HL-60 (cell line): ENCODE results near the gene LOXL1.

Source experiments
- DNase-seq, 2 experiments: peaks; one replicate each; pipeline ENCODE4 v3.0.0-alpha.2; 2010 to 2020; ENCODE audit warnings: low read depth in 1 of 2, low spot score in 1 of 2
- H3K27ac ChIP-seq: fragments of 250-450 bp; sonication (Bioruptor Pico); replicated peaks from 2 replicates; pipeline ENCODE4 v1.5.1; 2020; ENCODE audit warnings: mild to moderate bottlenecking, moderate library complexity
- H3K27me3 ChIP-seq: fragments of 250-450 bp; sonication (Bioruptor Pico); 2 replicates; pipeline ENCODE4 v1.5.1; 2021; ENCODE audit warnings: mild to moderate bottlenecking, moderate library complexity; ENCODE audit not compliant: insufficient read depth, poor library complexity, severe bottlenecking
- H3K4me3 ChIP-seq: replicated peaks from 2 replicates; pipeline ENCODE4 v1.5.1; 2011; ENCODE audit warnings: mild to moderate bottlenecking, control low read depth, low read length; ENCODE audit not compliant: insufficient read depth
- CTCF ChIP-seq: IDR thresholded peaks from one replicate; pipeline ENCODE4 v1.5.1; 2011; ENCODE audit warnings: low read length, control low read depth, inconsistent platforms; ENCODE audit not compliant: insufficient read depth
- GABPA ChIP-seq: IDR thresholded peaks from 2 replicates; pipeline ENCODE4 v1.6.1; 2012; ENCODE audit warnings: low read depth
- POLR2AphosphoS5 ChIP-seq: IDR thresholded peaks from 2 replicates; pipeline ENCODE4 v1.6.1; 2012; ENCODE audit warnings: low read depth
- SPI1 ChIP-seq: IDR thresholded peaks from 2 replicates; pipeline ENCODE4 v1.6.1; 2012; ENCODE audit warnings: low read depth, mild to moderate bottlenecking, borderline replicate concordance
- TF ChIP-seq, protein P1 (sequence below): IDR thresholded peaks from 2 replicates; pipeline ENCODE4 v1.6.1; 2012; ENCODE audit warnings: low read depth; ENCODE audit not compliant: insufficient replicate concordance

The LOXL1 gene

GRCh38 chr15:73987681-73988444 is 61.6 kb downstream of the LOXL1 start:
- no peak for DNase-seq
- H3K27ac ChIP-seq: no peak overlapping the region

DNA sequence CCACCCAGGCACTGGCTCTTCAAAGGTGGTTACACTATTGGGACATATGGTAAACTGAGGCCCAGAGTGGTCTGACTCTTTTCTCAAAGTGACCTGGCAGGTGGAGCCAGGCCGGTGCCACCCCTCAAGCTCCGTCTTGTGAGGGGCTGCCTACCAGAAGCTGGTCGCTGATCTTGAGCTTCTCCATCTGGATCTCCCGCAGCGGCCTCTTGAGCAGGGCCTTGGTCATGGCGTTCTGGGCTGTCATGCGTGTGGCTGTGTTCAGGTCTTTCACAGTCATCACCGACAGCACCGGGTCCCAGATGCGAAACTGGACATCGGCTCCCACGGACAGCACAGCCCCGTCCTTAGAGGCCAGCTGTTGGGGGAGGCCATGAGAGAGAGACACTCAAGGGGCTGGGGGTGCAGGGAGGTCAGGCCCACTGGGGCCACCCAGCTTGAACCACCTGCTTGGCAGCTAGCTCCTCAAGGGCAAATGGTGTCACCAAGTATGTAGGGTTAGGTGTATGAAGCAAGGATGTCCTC is 62.2 kb downstream of the LOXL1 start:
- no peak overlapping the region for H3K27ac ChIP-seq
- TF ChIP-seq POLR2AphosphoS5: no peak
- TF ChIP-seq, protein P1, sequence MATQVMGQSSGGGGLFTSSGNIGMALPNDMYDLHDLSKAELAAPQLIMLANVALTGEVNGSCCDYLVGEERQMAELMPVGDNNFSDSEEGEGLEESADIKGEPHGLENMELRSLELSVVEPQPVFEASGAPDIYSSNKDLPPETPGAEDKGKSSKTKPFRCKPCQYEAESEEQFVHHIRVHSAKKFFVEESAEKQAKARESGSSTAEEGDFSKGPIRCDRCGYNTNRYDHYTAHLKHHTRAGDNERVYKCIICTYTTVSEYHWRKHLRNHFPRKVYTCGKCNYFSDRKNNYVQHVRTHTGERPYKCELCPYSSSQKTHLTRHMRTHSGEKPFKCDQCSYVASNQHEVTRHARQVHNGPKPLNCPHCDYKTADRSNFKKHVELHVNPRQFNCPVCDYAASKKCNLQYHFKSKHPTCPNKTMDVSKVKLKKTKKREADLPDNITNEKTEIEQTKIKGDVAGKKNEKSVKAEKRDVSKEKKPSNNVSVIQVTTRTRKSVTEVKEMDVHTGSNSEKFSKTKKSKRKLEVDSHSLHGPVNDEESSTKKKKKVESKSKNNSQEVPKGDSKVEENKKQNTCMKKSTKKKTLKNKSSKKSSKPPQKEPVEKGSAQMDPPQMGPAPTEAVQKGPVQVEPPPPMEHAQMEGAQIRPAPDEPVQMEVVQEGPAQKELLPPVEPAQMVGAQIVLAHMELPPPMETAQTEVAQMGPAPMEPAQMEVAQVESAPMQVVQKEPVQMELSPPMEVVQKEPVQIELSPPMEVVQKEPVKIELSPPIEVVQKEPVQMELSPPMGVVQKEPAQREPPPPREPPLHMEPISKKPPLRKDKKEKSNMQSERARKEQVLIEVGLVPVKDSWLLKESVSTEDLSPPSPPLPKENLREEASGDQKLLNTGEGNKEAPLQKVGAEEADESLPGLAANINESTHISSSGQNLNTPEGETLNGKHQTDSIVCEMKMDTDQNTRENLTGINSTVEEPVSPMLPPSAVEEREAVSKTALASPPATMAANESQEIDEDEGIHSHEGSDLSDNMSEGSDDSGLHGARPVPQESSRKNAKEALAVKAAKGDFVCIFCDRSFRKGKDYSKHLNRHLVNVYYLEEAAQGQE: no peak
- no peak for TF ChIP-seq GABPA
- no peak for TF ChIP-seq SPI1
- TF ChIP-seq CTCF: no peak
- no peaks in the 10 kb centered on the region for H3K27me3 ChIP-seq
- no peak overlapping the region for H3K4me3 ChIP-seq
- DNase-seq: no peak

More at GRCh38 chr15:73987681-73988444, 61.6 kb downstream of the LOXL1 start:
- no peaks in the 10 kb centered on the region for H3K27me3 ChIP-seq
- TF ChIP-seq CTCF (no peak), SPI1 (peak; percentile 61), GABPA (no peak), POLR2AphosphoS5 (no peak)
- TF ChIP-seq, protein P1: no peak
- H3K4me3 ChIP-seq: no peak overlapping the region

DNA sequence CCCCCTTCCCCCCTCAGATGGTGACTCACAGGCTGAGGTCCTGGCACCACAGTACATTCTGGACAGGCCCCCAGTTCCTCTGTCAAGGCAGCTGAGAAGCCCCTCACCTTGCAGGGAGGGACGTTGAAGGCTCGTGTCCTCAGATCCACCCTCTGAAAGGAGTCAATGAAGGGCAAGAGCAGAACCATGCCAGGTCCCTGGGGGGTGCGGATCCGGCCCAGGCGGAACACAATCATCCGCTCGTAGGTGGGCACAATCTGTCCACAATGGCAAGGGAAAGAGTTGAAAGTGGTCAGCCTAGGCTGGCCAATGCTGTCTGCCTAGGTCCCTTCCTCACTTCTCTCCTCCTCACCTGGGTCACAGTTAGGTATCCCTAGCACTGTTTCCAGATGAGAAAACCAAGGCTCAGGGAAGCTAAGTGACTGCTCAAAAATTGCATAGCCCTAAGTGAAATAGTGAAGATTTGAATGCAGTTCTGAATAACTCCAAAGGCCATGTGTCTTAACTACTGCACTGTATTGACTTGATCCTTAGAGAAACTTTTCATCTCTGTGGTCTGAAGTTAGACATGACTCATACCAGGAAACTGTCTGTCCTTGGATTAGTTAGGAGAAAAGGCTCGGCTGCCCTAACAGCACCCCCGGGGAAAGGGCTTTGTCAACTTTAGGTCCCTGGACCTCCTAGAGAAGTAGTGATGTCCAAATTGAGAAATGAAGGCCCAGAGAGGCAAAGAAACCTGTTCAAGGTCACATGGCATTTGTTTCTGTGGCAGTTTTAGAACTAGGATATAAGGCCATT is 62.9 kb downstream of the LOXL1 start:
- TF ChIP-seq SPI1 (no peak), POLR2AphosphoS5 (no peak), GABPA (no peak), CTCF (no peak)
- TF ChIP-seq, protein P1: no peak
- no peak for DNase-seq
- Histone ChIP-seq H3K27ac (no peak overlapping the region), H3K27me3 (no peaks in the 10 kb centered on the region), H3K4me3 (no peak overlapping the region)
